SJCRH30 (cell line): ENCODE results near the gene KDM1B. TPM values are rescaled to one million over a fixed set of nuclear protein-coding genes. Genes with fewer than 3 reads are reported as not detected.
"Not testable (repeated sequence)": the region's sequence is repeated elsewhere in the genome, so short reads cannot be mapped to it uniquely, and the experiment has no call there.

Experiments
- DNase-seq, 2 experiments: peaks; one replicate each; pipeline ENCODE4 v3.0.0-alpha.2; 2015 to 2020
- H3K27ac ChIP-seq: fragments of 250-450 bp; sonication (Bioruptor Pico); 2 replicates; pipeline ENCODE4 v1.5.1; 2020; ENCODE audit warnings: mild to moderate bottlenecking, moderate library complexity
- H3K27me3 ChIP-seq: fragments of 250-450 bp; sonication (Bioruptor Pico); 2 replicates; pipeline ENCODE4 v1.5.1; 2020; ENCODE audit warnings: mild to moderate bottlenecking, moderate library complexity
- H3K36me3 ChIP-seq: fragments of 250-450 bp; sonication (Bioruptor Pico); 2 replicates; pipeline ENCODE4 v1.5.1; 2020; ENCODE audit warnings: mild to moderate bottlenecking, moderate library complexity
- H3K4me1 ChIP-seq: fragments of 250-450 bp; sonication (Bioruptor Pico); 2 replicates; pipeline ENCODE4 v1.5.1; 2020; ENCODE audit warnings: mild to moderate bottlenecking, moderate library complexity
- H3K4me3 ChIP-seq: fragments of 250-450 bp; sonication (Bioruptor Pico); 2 replicates; pipeline ENCODE4 v1.5.1; 2020; ENCODE audit warnings: mild to moderate bottlenecking, moderate library complexity
- H3K9me3 ChIP-seq: fragments of 250-450 bp; sonication (Bioruptor Pico); replicated peaks from 2 replicates; pipeline ENCODE4 v1.5.1; 2020; ENCODE audit warnings: mild to moderate bottlenecking, moderate library complexity
- total RNA-seq: library from RNA; depleted of rRNA; stranded (reverse); fragments of >200 nt; shearing (Covaris generic); gene quantifications from 2 replicates; pipeline ENCODE4 v1.2.3, GENCODE V29; 2014

Gene KDM1B
- total RNA-seq, 1 experiment from 2014 or later, result 6.9 TPM

DNA sequence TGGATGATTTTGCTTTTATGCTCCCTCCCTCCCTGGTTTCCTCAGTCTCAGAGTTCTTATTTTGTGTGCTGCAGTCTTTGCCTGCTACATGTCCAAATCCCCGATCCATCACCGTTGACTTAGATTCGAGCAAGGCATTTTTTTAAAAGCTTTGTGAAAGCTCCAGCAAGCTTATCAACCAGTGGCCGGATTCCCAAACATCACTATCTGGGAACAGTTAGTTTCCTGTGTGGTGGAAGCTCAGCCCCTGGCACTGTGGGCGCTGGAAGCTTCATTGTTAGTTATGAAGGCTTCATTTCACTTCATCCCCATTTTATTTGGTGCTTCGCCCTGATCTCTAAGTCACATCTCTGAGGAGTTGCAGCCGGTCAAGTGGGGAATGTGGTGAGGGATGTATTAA is 64.4 kb downstream of the KDM1B start:
- H3K9me3 ChIP-seq, result no peaks in the 10 kb centered on the region
- DNase-seq, result no peak
- peaks cover 11% of the 10 kb centered on the region; the same call in 1 of the 2 replicates for H3K36me3 ChIP-seq
- H3K4me1 ChIP-seq, result no peaks in the 10 kb centered on the region
- H3K27me3 ChIP-seq, result no peaks in the 10 kb centered on the region
- no peak overlapping the region for H3K27ac ChIP-seq
- no peak overlapping the region for H3K4me3 ChIP-seq

DNA sequence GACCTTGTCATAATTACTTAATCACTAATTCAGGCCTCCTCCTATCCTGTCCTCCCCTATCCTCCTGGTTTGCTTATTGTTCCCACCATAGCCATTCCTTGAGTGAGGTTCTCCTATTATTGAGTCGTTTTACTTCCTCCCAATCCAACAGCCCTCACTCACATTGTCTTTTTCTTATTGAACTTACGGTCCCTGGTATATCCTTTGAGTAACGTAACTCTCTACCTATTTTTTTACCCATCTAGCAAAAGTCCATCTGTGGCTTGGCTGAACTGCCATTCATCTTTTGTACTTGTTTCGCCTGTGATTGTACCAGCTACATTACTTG is 66.0 kb downstream of the KDM1B start:
- H3K9me3 ChIP-seq, result no peaks in the 10 kb centered on the region
- no peak overlapping the region for H3K27ac ChIP-seq
- H3K4me1 ChIP-seq, result no peaks in the 10 kb centered on the region
- no peak overlapping the region for H3K4me3 ChIP-seq
- no peak for DNase-seq
- H3K36me3 ChIP-seq, result peaks cover 27% of the 10 kb centered on the region
- H3K27me3 ChIP-seq, result no peaks in the 10 kb centered on the region

DNA sequence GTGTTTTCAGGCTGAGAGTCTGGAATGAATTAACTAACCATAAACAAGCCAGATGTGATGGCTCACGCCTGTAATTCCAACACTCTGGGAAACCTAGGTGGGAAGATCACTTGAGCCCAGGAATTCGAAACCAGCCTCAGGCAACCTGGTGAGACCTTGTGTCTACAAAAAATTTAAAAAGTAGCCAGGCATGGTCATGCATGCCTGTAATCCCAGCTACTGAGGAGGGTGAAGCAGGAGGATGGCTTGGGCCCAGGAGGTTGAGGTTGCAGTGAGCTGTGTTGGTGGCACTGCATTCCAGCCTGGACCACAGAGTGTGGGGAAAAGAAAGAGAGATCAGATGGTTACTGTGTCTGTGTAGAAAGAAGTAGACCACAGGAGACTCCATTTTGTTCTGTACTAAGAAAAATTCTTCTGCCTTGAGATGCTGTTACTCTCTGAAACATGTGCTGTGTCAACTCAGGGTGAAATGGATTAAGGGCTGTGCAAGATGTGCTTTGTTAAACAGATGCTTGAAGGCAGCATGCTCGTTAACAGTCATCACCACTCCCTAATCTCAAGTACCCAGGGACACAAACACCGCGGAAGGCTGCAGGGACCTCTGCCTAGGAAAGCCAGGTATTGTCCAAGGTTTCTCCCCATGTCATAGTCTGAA is 71.4 kb downstream of the KDM1B start:
- peaks cover 53% of the 10 kb centered on the region for H3K36me3 ChIP-seq
- not testable (repeated sequence) for H3K27me3 ChIP-seq, H3K4me1 ChIP-seq, H3K9me3 ChIP-seq, DNase-seq, H3K4me3 ChIP-seq, H3K27ac ChIP-seq

DNA sequence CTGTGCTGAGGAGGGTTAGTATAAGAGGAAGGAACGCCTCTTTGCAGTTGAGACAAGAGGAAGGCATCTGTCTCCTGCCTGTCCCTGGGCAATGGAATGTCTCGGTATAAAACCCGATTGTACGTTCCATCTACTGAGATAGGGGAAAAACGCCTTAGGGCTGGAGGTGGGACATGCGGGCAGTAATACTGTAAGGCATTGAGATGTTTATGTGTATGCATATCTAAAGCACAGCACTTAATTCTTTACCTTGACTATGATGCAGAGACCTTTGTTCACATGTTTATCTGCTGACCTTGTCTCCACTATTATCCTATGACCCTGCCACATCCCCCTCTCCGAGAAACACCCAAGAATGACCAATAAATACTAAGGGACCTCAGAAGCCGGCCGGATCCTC is 71.9 kb downstream of the KDM1B start:
- peaks cover 59% of the 10 kb centered on the region for H3K36me3 ChIP-seq
- DNase-seq, H3K9me3 ChIP-seq, H3K4me3 ChIP-seq, H3K4me1 ChIP-seq, H3K27ac ChIP-seq, H3K27me3 ChIP-seq: not testable (repeated sequence)

DNA sequence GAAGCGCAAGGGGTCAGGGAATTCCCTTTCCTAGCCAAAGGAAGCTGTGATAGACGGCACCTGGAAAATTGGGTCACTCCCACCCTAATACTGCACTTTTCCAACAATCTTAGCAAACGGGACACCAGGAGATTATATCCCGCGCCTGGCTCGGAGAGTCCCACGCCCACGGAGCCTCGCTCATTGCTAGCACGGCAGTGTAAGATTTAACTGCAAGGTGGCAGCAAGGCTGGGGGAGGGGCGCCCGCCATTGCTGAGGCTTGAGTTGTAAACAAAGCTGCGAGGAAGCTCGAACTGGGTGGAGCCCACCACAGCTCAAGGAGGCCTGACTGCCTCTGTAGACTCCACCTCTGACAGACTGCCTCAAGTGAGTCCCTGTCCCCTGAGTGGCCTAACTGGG is 73.4 kb downstream of the KDM1B start:
- not testable (repeated sequence) for H3K9me3 ChIP-seq, DNase-seq, H3K27me3 ChIP-seq, H3K4me1 ChIP-seq, H3K4me3 ChIP-seq, H3K27ac ChIP-seq
- H3K36me3 ChIP-seq, result peaks cover 56% of the 10 kb centered on the region

DNA sequence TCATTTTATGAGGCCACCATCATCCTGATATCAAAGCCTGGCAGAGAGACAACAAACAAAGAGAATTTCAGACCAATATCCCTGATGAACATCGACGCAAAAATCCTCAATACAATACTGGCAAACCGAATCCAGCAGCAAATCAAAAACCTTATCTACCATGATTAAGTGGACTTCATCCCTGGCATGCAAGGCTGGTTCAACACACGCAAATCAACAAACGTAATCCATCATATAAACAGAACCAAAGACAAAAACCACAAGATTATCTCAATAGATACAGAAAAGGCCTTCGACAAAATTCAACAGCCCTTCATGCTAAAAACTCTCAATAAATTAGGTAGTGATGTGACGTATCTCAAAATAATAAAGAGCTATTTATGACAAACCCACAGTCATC is 76.6 kb downstream of the KDM1B start:
- H3K4me3 ChIP-seq, H3K9me3 ChIP-seq, H3K27me3 ChIP-seq, H3K27ac ChIP-seq, DNase-seq, H3K4me1 ChIP-seq: not testable (repeated sequence)
- H3K36me3 ChIP-seq, result peaks cover 59% of the 10 kb centered on the region

DNA sequence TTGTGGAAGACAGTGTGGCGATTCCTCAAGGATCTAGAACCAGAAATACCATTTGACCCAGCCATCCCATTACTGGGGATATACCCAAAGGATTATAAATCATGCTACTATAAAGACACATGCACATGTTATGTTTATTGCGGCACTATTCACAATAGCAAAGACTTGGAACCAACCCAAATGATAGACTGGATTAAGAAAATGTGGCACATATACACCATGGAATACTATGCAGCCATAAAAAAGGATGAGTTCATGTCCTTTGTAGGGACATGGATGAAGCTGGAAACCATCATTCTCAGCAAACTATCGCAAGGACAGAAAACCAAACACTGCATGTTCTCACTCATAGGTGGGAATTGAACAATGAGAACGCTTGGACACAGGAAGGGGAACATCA is 78.5 kb downstream of the KDM1B start:
- peaks cover 53% of the 10 kb centered on the region for H3K36me3 ChIP-seq
- not testable (repeated sequence) for H3K4me1 ChIP-seq

DNA sequence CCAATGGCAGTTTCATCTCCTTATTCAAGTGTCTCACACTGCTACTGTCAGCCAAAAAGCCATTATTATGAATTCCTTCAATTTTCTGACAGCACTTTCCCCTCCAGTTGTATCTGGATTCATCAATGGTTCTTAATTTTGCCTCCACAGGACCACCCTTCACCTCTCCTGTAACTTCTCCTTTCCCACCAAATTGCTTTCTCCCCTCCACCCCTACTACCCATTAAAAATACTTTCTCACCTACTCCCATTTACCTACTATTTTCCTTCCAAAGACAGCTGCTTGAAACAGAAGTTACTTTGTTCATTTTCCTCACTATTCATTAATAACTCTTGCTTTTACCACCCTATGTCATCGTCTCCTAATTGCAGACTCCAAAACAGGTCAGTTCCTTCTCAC is 79.3 kb downstream of the KDM1B start:
- Histone ChIP-seq H3K27me3 (no peaks in the 10 kb centered on the region), H3K36me3 (peaks cover 51% of the 10 kb centered on the region), H3K9me3 (no peaks in the 10 kb centered on the region), H3K4me3 (no peak overlapping the region), H3K4me1 (no peaks in the 10 kb centered on the region), H3K27ac (no peak overlapping the region)
- no peak for DNase-seq

More for the DNA sequence above, 78.5 kb downstream of the KDM1B start:
- H3K27me3 ChIP-seq, DNase-seq, H3K27ac ChIP-seq, H3K9me3 ChIP-seq, H3K4me3 ChIP-seq: not testable (repeated sequence)

DNA sequence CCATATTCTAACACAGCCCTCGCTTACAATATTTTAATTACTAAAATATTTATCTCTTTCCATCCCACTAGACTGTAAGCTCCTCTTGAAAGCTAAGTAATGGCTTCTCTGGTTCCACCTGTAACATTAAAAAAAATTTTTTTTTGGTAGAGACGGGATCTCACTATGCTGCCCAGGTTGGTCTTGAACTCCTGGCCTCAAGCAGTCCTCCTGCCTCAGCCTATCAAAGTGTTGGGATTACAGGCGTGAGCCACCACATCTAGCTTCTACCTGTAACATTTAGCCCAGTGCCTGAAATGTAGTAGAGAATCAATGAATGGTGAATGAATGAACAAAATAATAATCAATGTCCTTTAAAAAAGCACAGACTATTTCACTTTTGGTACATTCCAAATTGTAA is 80.3 kb downstream of the KDM1B start:
- Histone ChIP-seq H3K27me3 (no peaks in the 10 kb centered on the region), H3K4me3 (no peak overlapping the region), H3K36me3 (peaks cover 49% of the 10 kb centered on the region), H3K4me1 (no peaks in the 10 kb centered on the region), H3K27ac (no peak overlapping the region), H3K9me3 (no peaks in the 10 kb centered on the region)
- DNase-seq, result no peak

DNA sequence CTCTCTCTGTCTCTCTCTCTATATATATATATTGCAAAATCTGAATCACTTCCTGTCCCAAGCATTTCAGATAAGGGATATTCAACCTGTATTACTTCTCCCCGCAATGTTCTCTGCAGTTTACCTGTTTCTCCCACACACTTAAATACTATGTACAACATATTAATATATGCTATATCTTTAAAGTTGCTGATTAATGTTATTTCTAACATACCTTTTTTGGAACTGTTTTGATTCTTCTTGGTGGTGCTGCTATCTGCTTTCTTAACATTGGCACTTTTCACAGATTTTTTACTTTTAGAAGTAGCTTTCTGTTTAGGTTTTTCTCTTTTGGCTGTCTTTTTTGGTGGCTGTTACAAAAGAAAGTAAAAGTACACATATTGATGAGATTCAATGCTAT is 81.9 kb downstream of the KDM1B start:
- DNase-seq, result no peak
- Histone ChIP-seq H3K36me3 (peaks cover 48% of the 10 kb centered on the region), H3K27ac (no peak overlapping the region), H3K4me3 (no peak overlapping the region), H3K9me3 (no peaks in the 10 kb centered on the region), H3K4me1 (no peaks in the 10 kb centered on the region), H3K27me3 (no peaks in the 10 kb centered on the region)

DNA sequence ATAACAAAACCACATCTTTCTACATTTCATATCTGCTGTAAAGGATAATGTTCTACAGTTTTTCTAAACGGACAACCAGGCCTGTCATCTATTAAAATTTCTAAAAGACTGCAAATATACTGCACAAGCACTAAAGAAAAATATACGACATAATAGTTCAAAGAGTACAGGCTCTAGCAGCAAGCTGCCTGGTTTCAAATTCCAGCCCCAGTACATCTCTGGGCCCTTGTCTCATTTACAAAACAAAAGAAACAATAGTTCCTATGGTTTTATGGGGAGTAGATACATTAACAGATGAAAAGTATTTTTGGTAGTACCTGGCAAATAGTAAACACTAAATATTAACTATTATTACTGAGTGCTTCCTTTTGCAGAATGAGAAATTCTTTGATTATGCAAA is 85.0 kb downstream of the KDM1B start:
- H3K9me3 ChIP-seq, result no peaks in the 10 kb centered on the region
- H3K4me3 ChIP-seq, result no peak overlapping the region
- DNase-seq, result no peak
- no peak overlapping the region for H3K27ac ChIP-seq
- no peaks in the 10 kb centered on the region for H3K4me1 ChIP-seq
- peaks cover 60% of the 10 kb centered on the region for H3K36me3 ChIP-seq
- H3K27me3 ChIP-seq, result no peaks in the 10 kb centered on the region

DNA sequence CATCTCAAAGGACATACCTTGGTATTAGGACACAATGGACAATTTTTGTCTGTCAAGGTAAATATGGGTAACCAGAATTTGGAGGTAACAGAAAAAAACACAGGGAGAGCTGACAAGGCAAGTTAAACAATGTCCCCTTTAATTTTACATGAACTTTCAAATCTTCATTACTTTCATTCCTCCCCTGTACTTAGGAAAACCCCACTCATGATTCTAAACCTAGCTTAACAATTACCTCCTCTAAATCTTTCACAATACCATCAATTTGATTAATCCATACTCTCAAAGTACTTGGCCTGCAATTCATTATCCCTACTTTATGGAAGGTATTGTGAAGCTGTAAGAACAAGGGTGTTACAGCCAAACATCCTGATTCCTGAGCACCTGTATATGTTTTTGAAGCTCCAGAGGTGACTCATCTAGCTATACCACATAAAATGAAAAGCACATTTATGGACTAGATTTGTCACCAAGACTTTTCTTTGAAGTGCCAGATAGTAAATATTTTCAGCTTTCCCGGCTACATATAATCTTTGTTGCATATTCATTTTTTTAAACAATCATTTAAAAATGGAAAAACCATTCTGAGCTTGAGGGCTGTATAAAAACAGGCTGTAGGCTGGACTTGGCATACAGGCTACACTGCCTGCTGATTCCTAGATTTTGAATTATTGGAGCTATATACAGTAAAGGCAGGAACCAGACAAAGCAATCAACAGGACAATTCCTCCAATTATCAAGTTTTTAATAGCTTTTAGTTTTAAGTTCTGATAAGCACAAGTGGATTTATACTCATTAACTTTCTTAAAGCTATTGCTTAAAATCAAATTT is 86.2 kb downstream of the KDM1B start:
- peaks cover 62% of the 10 kb centered on the region for H3K36me3 ChIP-seq
- no peak overlapping the region for H3K27ac ChIP-seq
- H3K4me3 ChIP-seq, result no peak overlapping the region
- H3K27me3 ChIP-seq, result no peaks in the 10 kb centered on the region
- no peaks in the 10 kb centered on the region for H3K9me3 ChIP-seq
- no peak for DNase-seq
- H3K4me1 ChIP-seq, result no peaks in the 10 kb centered on the region

DNA sequence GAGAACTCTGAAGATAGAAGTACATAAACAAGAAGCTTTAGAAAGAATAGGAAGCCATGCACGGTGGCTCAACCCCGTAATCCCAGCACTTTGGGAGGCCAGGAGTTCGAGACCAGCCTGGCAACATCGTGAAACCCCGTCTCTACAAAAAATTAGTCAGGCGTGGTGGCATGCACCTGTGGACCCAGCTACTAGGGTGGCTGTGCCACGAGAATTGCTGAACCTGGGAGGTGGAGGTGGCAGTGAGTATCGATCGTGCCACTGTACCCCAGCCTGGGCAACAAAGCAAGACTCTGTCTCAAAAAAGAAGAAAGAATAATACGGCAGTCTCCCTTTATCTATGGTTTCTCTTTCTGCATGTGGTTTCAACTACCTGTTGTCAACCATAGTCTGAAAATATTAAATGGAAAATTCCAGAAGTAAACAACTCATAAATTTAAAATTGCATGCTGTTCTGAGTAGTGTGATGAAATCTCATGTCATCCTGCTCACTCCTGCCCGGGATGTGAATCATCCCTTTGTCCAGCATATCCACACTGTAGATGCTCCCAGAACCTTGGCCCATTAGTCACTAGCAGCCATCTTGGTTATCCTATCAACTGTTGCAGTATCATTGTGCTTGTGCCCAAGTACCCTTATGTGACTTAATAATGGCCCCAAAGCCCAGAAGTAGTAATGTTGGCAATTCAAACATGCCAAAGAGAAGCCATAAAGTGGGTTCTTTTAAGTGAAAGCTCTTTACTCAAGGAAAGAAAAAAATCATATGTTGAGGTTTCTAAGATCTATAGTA is 87.0 kb downstream of the KDM1B start:
- Histone ChIP-seq H3K4me3 (no peak overlapping the region), H3K27me3 (no peaks in the 10 kb centered on the region), H3K36me3 (peaks cover 62% of the 10 kb centered on the region), H3K9me3 (no peaks in the 10 kb centered on the region), H3K27ac (no peak overlapping the region), H3K4me1 (no peaks in the 10 kb centered on the region)
- DNase-seq, result no peak

DNA sequence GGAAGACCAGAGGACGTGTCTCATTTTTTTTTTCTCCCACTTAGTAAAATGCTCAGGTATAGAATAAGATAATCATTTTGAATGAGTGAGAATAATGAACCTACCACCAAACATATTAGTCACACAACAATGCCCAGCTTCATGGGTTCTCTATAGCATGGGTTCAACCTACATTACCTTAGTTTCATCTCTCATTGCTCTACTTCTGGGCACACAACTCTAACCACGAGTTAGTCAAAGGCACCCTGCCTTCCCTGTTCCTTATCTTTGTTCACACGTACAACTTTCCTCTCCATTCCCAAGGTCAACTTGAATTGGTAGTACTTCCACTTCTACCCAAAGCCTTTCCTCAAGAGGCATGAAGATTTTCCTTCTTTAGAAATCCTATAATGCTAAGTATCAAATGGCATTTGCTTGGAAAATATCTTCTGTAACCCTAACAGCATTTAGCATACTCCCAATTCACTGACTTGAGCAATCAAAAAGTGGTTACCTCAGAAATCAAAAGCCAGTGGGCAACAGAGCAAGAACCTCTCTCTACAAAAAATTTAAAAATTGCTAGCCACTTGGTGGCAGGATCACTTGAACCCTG is 88.2 kb downstream of the KDM1B start:
- DNase-seq, result no peak
- Histone ChIP-seq H3K36me3 (peaks cover 68% of the 10 kb centered on the region), H3K27me3 (no peaks in the 10 kb centered on the region), H3K4me3 (no peak overlapping the region), H3K4me1 (no peaks in the 10 kb centered on the region), H3K27ac (no peak overlapping the region), H3K9me3 (no peaks in the 10 kb centered on the region)

DNA sequence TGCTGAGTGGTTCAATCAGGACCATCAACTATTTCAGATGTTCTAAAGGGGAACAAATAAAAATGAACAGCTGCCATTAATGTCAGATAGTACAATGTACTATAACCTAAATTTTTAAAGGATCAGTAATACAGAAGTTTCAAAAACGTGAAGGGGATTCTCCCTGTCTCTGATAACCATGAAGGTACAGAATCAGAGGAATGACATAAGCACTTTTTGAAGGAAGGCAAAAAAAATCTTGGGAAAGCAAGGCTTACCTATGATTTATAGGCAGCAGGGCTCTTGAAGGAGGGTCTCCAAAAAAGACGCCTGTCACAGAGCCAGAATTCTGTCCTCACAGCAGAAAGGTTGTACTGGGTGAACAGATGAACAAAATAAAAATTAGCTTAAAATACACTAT is 89.0 kb downstream of the KDM1B start:
- Histone ChIP-seq H3K27me3 (no peaks in the 10 kb centered on the region), H3K36me3 (peaks cover 75% of the 10 kb centered on the region), H3K27ac (no peak overlapping the region), H3K9me3 (no peaks in the 10 kb centered on the region), H3K4me1 (no peaks in the 10 kb centered on the region), H3K4me3 (no peak overlapping the region)
- no peak for DNase-seq
